GM19467 (cell line): Measurements from ENCODE around the gene ASCL5.

Experiments used
- ATAC-seq: cut with Tn5 transposase; IDR thresholded peaks from one replicate; pipeline ENCODE4 v1.9.1; 2021; ENCODE audit warnings: mild to moderate bottlenecking, moderate library complexity; ENCODE audit not compliant: unreplicated experiment

Gene ASCL5

DNA sequence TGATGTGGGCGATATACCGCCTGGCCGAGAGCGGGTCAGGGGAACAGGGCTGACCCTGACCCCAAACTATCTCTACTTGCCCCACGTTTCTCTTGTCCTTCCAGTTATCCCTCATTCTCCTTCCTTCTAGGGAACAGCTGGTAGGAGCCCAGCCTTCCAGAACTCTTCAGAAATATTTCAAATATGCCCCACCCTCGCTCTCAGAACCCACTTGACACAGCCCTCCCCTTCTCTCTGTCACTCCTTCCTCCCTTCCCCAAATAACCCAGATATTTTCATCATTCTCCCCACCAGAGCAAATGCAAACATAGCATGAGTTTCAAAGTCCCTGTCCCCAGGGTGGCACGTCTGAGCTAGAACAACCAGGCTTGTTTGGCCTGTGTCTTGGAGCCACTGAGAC lies 15.8 kb downstream of the ASCL5 start:
- no peak for ATAC-seq

DNA sequence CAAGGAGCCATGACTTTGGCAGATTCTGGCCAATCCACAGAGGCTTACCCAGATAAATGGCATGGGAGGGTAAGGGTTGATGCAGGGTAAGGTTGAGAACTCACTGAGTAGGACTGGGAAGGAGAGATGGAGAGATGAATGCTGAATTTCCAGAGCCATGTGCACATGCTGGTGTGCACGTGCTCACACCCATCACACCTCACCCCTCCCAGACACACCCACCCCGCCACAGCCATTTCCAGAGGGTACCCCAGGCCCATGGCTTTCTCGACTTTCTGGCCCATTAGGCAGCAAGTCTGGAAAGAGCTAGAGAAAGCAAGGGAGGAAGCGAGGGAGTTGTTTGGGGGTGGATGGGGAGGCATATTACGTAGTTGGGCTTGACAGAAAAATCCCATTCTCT lies 16.4 kb downstream of the ASCL5 start:
- ATAC-seq, result no peak

DNA sequence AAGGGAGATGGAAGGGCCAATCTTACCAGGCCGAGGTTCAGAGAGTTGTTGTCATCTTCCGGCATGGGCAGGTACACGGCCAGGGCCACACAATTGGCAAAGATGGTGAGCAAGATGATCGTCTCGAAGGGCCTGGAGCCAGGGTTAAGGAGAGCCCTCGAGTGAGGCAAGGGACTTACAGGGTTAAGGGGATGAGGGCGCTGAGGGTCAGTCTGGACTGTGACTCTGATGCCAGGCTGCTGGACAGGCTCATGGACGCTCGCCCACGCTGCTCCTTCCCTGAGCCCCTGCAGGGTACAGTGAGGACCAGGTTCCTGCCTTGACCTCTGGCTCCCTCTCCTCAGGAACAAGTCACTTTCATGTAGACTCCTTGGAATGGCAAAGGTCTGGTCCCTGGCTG lies 16.8 kb downstream of the ASCL5 start:
- ATAC-seq, result no peak

DNA sequence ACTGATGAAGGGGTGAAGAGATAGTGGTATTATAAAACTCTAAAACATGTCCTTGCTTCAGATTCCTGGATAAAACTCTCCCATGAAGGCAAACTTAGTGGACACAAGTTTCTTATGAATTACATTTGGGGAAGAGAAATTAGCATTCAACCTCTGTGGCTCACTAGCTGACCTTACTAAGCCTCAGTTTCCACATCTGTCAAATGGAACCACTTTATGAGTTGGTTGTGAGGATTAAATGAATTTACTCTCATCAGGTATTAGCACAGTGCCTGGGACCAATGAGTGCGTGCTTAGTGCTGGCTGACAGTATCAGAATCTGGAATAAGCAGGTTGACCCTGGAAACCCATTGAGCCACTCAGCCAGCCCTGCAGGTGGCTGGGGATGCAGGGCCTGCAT lies 17.3 kb downstream of the ASCL5 start:
- no peak for ATAC-seq

DNA sequence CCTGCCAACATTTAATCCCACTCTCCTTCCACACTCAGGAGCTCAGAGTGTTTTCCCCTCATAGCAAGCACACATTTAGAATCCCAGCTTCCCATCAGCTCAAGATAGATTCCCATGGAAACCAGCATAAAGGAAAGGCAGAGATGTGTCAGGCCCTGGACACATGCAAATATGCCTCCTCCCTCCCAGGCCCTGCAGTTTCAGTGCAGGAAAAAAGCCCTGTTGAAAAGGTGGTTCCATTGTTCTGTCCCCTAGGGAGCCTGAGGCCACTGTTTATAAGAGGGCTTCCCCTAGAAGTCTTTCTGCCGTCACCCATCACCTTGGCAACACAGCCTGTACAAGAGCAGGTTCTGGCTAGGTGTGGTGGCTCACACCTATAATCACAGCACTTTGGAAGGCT lies 18.4 kb downstream of the ASCL5 start:
- ATAC-seq, result no peak

DNA sequence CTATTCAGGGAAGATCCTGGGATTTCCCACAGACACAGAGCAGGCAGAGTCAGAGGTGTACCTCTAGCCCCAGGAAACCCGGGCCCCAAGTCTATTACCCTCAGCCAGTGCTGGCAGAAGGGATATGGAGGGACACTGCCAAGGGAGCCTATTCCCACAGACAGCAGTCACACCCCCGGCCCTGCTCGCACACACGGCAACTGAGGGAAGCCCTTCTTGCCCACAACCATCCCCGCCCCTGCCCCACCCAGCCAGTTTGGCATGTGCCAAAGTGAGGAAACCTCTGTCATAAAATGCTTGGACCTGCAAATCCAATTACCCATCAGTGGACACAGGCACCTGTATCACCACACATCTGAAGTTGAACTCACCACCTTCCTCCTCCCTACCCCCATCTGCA lies 21.3 kb downstream of the ASCL5 start:
- no peak for ATAC-seq

DNA sequence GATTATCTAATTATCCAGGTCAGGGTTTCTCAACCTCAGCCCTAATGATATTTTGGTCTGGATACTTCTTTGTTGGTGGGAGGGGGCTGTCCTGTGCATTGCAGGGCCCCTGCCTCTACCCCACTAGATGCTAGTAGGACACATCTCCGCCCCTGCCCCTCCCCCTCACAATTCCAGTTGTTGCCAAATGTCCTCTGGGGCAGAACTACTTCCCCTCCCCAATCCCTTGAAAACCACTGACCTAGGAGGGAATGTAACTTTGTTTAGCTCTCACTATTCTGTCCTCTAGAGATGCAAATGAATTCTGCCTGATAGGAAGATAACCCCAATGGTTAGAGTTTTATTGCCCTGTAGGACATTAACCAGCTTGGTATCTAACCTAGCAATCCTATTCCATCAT lies 22.8 kb downstream of the ASCL5 start:
- ATAC-seq, result no peak

DNA sequence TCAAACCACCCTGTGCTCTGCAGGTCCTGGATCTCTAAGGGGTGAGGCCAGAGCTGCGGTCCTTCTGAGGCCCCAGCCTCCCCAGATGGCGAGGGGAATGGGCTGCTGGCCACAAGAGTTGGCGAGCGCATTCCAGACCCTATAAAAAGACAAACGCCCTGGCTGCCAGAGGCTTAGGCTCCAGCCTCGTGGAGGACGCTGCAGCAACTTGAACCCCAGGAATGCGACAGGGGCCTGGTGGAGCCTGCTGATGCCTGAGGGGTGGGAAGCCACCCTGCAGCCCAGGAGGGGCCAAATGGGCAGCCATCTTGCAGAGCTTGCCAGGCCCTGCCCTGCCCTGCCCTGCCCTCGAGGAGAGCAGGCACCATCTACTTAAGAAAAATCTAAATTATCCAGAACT lies 23.3 kb downstream of the ASCL5 start:
- ATAC-seq, result no peak

DNA sequence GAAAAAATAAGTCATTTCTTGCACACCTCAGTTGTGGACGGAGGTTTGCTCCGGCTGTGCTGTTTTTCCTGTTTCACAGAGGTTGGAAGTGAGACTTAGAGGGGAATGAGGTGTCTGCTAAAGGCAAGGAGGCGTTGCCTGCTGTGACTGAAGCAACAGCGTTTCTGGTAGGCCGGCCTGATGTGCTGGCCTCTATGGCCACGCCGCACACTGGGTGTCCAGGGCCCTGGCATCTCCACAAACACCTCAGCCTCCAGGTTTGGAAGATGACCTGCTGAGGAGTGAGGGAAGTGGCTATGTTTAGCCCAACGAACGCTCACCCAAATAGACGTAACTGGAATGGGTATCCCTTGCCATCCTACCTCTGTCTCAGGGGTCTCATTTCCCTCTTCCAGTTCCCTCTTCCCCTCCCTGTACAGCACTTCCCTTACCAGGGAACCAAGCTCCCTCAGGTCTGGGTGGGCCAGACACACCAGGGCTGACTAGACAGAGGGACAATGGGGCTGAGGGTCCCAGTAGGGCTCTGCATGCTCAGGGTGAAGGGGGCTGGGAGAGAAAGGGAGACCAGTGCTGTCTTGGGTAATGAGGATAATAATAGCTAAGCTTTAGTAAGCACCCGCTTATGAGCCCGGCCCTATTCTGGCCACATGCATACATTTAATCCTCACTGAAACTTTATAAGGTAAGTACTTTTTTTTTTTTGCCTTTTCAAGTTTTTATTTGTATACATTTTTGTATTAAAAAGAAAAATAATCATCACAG lies 26.6 kb downstream of the ASCL5 start:
- no peak for ATAC-seq

DNA sequence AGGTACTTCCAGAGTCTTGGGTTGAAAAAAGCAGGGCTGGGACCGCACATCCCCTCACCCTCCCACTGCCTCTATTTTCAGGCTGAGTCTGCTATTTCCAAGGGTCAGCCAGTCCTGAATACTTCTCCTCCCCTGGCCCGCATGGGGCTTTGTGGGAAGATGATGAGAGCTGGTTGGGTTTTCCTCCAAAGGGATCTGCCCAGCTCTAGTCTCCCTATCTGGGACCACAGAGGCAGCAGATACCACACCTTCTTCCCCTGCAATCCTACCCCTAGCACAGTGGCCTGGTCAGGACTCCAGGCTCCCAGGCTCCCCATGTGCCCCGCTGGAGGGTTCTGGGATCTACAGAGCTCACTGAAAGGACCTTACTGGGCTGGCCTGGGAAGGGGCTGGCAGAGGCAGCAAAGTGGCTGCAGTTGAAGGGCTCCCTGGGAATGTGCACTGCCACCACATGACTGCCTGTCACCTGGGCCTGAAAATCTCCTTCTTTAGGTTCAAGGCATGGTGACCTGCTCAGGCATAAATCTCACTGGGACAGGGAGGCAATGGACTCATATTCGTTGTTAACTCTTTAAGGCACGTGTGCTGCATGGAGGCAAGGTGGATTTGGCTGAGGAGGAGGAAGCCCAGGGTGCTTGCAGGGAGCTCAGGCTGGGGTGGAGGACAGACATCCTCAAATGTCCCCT lies 27.8 kb downstream of the ASCL5 start:
- ATAC-seq, result no peak

DNA sequence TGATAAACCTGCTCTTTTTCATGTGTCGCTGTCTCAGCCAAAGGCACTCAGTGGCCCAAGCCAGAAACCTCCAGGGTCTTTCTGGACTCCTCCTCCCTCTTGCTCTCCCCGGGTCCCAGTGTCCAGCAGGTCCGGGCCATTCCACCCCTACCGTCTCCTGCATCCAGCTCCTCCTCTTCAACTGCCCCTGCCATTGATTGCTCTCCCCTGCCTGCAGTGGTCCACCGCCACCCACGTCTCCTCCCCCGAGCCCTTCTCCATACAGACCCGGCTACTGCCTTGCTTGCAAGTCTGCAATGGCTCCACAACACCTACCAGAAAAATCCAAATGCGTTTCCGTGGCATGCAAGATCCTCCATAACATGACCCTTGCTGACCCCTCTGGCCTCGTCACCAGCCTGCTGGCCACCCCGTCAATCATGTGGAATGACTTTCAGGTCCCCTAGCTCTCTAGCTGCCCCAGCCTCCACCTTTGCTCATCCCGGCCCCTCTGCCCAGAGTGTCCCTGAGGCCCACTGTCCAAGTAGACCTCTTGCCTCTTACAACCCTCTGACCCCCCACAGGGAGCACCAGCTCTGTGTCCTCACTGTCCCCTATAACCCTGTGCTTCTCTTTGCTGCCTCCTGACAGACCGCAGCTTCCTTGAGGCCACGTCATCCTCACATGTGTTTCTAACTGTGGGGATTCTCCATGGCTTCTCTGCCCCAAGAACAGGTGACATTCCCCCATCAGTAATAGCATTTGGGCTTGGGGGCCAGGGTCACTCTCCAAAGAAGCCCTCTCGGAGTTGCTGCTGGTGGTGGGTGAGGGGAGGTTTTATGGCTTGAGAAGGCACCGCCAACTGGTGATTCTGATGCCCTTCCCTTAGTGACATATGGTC lies 29.8 kb downstream of the ASCL5 start:
- no peak for ATAC-seq

DNA sequence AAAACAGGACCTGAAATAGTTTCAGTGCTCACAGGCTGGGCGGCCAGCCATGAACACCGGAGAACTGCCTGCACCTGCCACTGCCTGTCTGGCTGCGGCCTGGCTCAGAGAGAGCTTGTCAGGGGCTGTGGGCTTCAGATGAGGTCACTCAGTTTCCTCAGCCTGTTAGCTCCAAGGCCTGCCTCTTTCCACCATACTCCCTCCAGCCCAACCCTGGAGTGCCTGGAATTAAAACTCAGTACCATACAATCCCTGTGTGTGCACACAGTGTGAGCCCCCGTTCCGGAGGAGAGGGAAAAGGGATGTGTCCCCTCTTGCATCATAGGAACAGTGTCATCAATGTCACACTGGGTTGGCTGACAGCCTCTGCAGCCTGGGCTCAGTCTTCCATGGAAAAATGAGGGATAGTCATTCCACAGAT lies 30.9 kb downstream of the ASCL5 start:
- ATAC-seq, result no peak

DNA sequence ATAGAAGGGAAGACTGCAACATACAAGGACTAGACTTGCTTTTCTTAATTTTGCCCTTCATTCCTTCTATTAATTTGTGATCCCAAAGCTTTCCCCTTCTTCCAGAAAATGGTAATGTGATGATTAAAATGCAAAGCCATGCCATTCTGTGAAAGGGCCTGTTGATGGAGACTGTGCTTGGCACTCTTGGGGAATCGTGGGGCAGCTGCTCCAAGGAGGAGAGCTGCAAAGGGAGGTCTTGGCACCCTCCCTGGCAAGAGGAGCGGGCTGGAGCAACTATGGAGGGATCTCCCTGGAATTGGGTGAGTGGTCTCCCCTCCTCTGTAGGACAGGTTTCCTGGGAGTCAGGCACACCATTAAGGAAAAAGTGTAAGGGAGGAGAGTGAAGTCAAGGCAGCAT lies 31.4 kb downstream of the ASCL5 start:
- ATAC-seq, result no peak

DNA sequence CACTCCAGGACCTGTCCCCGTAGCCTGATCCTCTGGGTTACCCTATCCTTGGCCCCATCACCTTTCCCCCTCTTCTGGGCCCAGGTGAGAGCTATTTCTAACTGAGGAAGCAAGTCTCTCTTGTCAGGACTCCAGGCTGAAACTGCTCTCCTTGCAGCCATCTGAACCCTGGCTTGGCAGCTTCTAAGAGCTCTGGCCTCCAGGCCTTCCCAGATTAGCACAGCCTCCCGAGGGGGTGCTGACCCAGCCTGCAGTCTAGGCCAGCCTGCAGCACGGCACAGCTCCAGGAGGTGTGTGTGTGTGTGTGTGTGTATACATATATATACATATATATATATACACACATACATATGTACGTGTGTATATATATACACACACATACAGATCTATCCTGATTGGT lies 32.2 kb downstream of the ASCL5 start:
- no peak for ATAC-seq

DNA sequence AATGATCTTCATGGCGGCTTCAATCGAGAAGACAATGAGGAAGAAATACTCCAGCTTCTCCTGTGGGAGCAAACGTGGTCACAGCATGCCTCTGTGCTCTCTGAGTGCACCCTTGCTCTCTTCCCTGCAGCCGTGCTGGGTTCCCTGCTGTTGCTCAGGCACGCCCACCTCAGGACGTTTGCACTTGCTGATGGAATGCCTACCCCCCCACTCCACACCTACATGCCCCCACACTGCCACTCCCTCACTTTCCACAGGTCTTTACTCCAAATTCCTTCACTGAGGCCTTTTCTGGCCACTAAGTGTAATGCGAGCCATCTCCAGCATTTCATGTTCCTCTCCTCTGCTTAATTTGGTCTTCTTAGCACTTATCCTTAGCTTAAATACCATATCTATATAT lies 33.0 kb downstream of the ASCL5 start:
- ATAC-seq, result no peak

DNA sequence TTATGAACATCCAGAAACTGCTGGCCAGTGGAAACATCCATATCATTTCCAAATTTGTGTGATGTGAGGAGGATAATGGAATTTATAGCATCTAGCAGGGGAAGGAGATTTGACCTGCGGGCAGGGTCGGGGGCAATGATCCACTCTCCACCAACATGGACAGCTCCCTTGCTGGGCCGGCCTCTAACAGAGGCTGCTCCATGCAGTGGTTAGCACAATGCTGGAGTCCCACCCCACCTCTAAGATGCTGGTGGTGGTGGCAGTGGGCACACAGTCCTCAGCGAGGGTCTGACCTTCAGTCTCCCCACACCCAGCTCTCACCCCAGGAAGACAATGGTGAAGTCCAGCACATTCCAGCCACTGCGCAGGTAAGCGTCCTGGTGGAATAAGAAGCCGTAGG lies 33.4 kb downstream of the ASCL5 start:
- no peak for ATAC-seq

DNA sequence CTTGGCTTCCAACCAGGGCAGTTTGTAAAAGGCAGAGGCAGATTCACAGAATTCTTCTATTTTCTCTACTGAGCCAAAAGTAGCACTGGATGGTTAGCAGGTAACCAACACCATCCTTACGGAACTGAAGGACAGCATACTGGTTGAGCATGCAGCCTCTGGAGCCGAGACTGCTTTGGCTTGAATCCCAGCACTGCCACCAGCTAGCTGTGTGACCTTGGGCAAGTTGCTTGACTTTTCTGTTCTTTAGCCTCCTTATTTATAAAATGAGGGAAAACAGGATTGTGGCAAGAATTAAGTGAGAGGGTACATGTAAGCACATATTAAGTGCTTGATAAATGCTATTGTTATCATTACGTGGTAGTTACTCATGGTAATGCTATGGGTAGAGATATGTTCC lies 34.2 kb downstream of the ASCL5 start:
- no peak for ATAC-seq

DNA sequence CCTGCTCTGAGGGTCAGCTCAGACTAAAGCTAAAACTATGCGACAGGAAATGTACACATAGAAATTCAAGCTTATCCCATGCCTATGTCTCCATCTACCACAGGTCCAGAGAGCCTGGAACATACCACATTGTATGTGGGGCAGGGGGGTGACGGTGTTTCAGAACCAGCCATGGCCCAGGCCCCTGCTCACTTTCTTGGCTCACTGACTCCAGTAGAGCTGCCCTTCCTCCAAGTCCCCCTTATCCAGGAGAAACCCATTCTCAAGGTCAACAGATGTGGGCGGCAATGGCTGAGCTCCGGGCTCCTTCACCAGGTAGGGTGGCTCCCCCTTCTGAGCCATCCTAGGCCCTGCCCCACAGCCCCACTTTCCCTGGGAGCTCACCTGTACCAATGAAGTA lies 35.7 kb downstream of the ASCL5 start:
- ATAC-seq, result no peak

DNA sequence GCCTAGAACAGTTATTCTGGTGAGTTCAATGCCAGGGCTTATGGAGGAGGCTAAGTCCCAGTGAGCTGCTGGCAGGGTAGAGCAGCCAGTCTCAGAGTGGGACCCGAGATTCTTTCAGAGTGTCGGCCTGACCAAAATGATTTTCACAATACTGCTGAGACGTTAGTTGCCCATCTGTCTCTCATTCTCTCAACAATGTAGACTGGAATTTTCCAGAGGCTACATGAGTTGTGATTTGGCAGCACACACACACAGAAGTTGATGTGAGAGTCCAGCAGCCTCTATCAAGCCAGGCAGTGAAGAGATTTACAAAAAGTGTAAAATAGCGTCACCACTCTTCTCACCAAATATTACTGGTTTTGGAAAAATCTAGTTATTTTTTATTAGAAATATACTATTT lies 36.4 kb downstream of the ASCL5 start:
- no peak for ATAC-seq

DNA sequence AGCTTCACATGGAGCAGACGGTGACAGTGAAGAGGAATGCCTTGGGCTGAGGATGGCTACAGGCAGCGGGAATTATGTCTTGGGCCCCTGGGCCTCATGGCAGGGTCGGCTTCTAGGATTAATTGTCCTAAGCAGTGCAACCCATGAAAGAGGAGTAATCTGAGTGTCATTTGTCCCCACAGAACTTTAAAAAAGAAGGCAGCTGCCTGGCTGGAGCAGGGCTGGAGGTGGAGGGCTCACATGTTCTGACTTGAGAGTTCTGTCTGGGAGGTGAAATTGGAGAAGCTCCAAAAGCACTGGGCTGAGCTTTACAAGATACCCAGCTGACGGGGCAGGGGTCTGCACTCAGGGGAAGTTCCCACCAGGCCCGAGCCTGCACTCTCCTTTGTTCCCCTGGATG lies 37.4 kb downstream of the ASCL5 start:
- ATAC-seq, result no peak

DNA sequence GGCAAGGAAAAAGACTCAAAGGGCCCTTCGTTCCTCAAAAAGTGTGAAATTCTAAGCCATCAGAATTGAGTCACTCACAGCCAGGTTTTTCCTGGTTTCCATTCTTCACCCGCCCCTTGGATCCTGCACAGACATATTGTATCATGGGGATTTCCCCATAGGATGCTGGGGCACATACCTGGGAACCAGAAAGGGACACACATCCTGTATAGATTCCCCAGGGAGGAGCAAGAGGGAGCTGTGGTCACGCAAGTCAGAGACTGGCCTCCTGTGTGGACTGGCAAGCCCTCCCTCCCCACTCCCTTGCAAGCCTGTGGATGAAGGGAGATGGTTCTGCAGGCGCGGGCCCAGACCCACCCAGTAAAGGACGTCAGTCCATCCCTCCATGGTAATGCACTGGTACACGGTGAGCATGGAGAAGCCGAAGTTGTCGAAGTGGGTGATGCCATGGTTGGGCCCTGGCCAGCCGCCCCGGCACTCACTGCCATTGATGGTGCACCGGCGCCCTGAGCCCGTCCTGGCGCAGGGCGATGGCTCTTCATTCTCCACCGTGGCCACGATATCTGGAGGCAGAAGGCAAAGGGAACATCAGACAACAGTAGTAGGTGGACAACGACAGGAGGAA lies 38.0 kb downstream of the ASCL5 start:
- no peak for ATAC-seq
